ENCODE data around the gene SMURF1. TPM values are rescaled to one million over a fixed set of nuclear protein-coding genes. Genes with fewer than 3 reads are reported as not detected.

The SMURF1 gene
- total and polyA plus RNA-seq, 2 of the 8 experiments (the other 6 are each of a cell fraction or from before 2014, with no cell fraction given): 9.6 to 24.5 TPM

- TF ChIP-seq, protein P1, sequence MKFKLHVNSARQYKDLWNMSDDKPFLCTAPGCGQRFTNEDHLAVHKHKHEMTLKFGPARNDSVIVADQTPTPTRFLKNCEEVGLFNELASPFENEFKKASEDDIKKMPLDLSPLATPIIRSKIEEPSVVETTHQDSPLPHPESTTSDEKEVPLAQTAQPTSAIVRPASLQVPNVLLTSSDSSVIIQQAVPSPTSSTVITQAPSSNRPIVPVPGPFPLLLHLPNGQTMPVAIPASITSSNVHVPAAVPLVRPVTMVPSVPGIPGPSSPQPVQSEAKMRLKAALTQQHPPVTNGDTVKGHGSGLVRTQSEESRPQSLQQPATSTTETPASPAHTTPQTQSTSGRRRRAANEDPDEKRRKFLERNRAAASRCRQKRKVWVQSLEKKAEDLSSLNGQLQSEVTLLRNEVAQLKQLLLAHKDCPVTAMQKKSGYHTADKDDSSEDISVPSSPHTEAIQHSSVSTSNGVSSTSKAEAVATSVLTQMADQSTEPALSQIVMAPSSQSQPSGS (IDR thresholded peaks at IDR 0.05; ENCODE audit: low read length): no peak
Observed at GRCh38 chr7:99090771-99091542, 53.0 kb downstream of the SMURF1 start (continued).

Data from H1 (cell line).